DND-41 (cell line): ENCODE data around the gene DCAF16.

Source experiments
- ATAC-seq: fragments of 200-7000 bp; cut with Tn5 transposase; 3 replicates; pipeline ENCODE4 v1.9.1; 2021; ENCODE audit warnings: low read depth; ENCODE audit not compliant: insufficient read depth
- DNase-seq: peaks from one replicate; pipeline ENCODE4 v3.0.0-alpha.2; 2020
- H2AFZ ChIP-seq: 2 replicates; pipeline ENCODE4 v1.6.0; 2012; ENCODE audit warnings: low read depth, low read length
- H3K27ac ChIP-seq: 2 replicates; pipeline ENCODE4 v1.5.1; 2012; ENCODE audit warnings: low read length, inconsistent platforms
- H3K27me3 ChIP-seq: fragments of 200-600 bp; sonication (generic); 2 replicates; pipeline ENCODE4 v1.6.0; 2012; ENCODE audit warnings: low read length, mild to moderate bottlenecking, inconsistent platforms; ENCODE audit not compliant: insufficient read depth, poor library complexity
- H3K36me3 ChIP-seq: 2 replicates; pipeline ENCODE4 v1.5.1; 2012; ENCODE audit warnings: low read length, inconsistent platforms; ENCODE audit not compliant: insufficient read depth
- H3K4me1 ChIP-seq: 2 replicates; pipeline ENCODE4 v1.5.1; 2012; ENCODE audit warnings: mild to moderate bottlenecking, low read length; ENCODE audit not compliant: insufficient read depth
- H3K4me2 ChIP-seq: 2 replicates; pipeline ENCODE4 v1.6.0; 2012; ENCODE audit warnings: mild to moderate bottlenecking, moderate library complexity, low read length, inconsistent platforms; ENCODE audit not compliant: insufficient read depth
- H3K4me3 ChIP-seq, 2 experiments: fragments of 200-600 bp in 1 of 2; shearing (Covaris generic) in 1 of 2; 2 replicates each; pipeline ENCODE4 v1.5.1; 2012 to 2016; ENCODE audit warnings: inconsistent platforms in 2 of 2, low read length in 2 of 2, mild to moderate bottlenecking in 2 of 2, low read depth in 1 of 2, moderate library complexity in 1 of 2
- H3K79me2 ChIP-seq: 2 replicates; pipeline ENCODE4 v1.6.0; 2012; ENCODE audit warnings: low read length, inconsistent platforms; ENCODE audit not compliant: insufficient read depth
- H3K9ac ChIP-seq: 2 replicates; pipeline ENCODE4 v1.6.0; 2012; ENCODE audit warnings: low read depth, mild to moderate bottlenecking, inconsistent platforms, low read length, moderate library complexity
- H3K9me3 ChIP-seq: 2 replicates; pipeline ENCODE4 v1.5.1; 2012; ENCODE audit warnings: low read length, moderate library complexity, mild to moderate bottlenecking, inconsistent platforms; ENCODE audit not compliant: insufficient read depth, severe bottlenecking
- H4K20me1 ChIP-seq: 2 replicates; pipeline ENCODE4 v1.6.0; 2012; ENCODE audit warnings: low read length; ENCODE audit not compliant: insufficient read depth
- EZH2 ChIP-seq: IDR thresholded peaks from 3 replicates; pipeline ENCODE4 v1.6.1; 2012; ENCODE audit warnings: borderline replicate concordance, low read depth, mild to moderate bottlenecking, moderate library complexity, low read length, inconsistent platforms; ENCODE audit not compliant: severe bottlenecking
- TF ChIP-seq, protein P1 (sequence below): IDR thresholded peaks from 2 replicates; pipeline ENCODE4 v1.5.1; 2012; ENCODE audit warnings: borderline replicate concordance, low read length, moderate library complexity, mild to moderate bottlenecking; ENCODE audit not compliant: poor library complexity, severe bottlenecking; ENCODE audit errors: extremely low read depth

Gene DCAF16

GRCh38 chr4:17781300-17782287, 29.0 kb downstream of the DCAF16 start, which contains the start of gene FAM184B:
TSS of gene FAM184B (minus strand) at chr4:17781621. CDS start at chr4:17781299, 322 bp downstream.
- Histone ChIP-seq H3K4me3 (no peak within 1 kb of the TSS), H3K79me2 (no peaks in the 10 kb centered on the region), H3K4me1 (no peaks in the 10 kb centered on the region), H3K4me2 (no peak within 1 kb of the TSS), H3K27me3 (no peaks in the 10 kb centered on the region), H3K27ac (no peak within 1 kb of the TSS), H2AFZ (no peak within 1 kb of the TSS), H3K9me3 (no peaks in the 10 kb centered on the region), H4K20me1 (no peaks in the 10 kb centered on the region), H3K36me3 (no peaks in the 10 kb centered on the region), H3K9ac (no peak within 1 kb of the TSS)
- TF ChIP-seq, protein P1, sequence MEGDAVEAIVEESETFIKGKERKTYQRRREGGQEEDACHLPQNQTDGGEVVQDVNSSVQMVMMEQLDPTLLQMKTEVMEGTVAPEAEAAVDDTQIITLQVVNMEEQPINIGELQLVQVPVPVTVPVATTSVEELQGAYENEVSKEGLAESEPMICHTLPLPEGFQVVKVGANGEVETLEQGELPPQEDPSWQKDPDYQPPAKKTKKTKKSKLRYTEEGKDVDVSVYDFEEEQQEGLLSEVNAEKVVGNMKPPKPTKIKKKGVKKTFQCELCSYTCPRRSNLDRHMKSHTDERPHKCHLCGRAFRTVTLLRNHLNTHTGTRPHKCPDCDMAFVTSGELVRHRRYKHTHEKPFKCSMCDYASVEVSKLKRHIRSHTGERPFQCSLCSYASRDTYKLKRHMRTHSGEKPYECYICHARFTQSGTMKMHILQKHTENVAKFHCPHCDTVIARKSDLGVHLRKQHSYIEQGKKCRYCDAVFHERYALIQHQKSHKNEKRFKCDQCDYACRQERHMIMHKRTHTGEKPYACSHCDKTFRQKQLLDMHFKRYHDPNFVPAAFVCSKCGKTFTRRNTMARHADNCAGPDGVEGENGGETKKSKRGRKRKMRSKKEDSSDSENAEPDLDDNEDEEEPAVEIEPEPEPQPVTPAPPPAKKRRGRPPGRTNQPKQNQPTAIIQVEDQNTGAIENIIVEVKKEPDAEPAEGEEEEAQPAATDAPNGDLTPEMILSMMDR = no peak
- TF ChIP-seq EZH2 = no peak
- DNase-seq = no peak
- no peak for ATAC-seq

DNA sequence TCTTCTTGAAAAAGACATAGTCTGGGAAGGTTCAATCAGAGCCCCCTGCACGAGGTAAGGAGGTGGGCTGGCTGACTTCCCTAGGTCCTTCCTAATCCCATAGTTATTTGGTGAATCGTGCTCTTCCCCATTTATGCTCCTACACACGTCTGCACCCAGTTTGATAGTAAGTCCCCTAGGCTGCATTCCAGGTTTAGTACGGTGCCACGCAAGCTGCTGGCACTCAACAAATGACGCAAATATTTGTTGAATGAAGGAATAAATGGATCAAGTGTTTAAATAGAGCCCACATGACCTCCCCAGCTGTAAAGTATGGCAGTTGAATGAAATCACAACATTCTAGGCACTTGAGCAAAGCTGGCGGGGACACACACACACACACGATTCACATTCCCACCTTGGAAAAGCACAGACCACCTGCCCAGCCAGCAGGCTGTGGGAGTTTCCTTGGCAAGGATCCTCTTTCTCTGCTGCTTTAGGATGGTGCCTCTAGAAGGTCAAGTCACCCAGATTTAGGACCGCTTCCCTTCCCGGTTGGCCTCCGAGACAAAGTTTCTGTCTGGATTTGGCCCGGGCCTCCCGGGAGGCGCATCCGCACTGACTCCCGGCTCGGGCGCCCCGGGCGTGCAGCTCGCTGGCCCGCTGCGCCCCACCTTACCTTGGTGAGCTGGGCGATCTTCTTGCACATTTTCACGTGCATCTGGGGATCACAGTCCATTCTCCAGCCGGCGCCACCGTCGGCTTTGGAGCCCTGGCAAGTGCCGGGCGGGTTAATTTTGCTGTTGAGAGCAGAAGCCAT, 29.9 kb downstream of the DCAF16 start:
- H4K20me1 ChIP-seq = no peaks in the 10 kb centered on the region
- H3K4me1 ChIP-seq = no peaks in the 10 kb centered on the region
- H3K9ac ChIP-seq = no peak overlapping the region
- no peak overlapping the region for H2AFZ ChIP-seq
- H3K79me2 ChIP-seq = no peaks in the 10 kb centered on the region
- H3K27me3 ChIP-seq = no peaks in the 10 kb centered on the region
- no peak for TF ChIP-seq EZH2
- TF ChIP-seq, protein P1 = no peak
- H3K36me3 ChIP-seq = no peaks in the 10 kb centered on the region
- H3K9me3 ChIP-seq = no peaks in the 10 kb centered on the region
- H3K4me3 ChIP-seq = no peak overlapping the region
- DNase-seq = no peak
- no peak for ATAC-seq
- no peak overlapping the region for H3K27ac ChIP-seq
- H3K4me2 ChIP-seq = no peak overlapping the region

- Histone ChIP-seq H3K27ac (no peak overlapping the region), H3K36me3 (no peaks in the 10 kb centered on the region), H2AFZ (no peak overlapping the region), H3K9me3 (no peaks in the 10 kb centered on the region), H3K4me3 (no peak overlapping the region), H3K4me2 (no peak overlapping the region), H3K79me2 (no peaks in the 10 kb centered on the region), H3K4me1 (no peaks in the 10 kb centered on the region), H4K20me1 (no peaks in the 10 kb centered on the region), H3K27me3 (no peaks in the 10 kb centered on the region), H3K9ac (no peak overlapping the region)
- ATAC-seq = no peak
- TF ChIP-seq EZH2 = no peak
- TF ChIP-seq, protein P1 = no peak
- DNase-seq = no peak
These were observed 32.1 kb downstream of the DCAF16 start for GRCh38 chr4:17778431-17778830.
